ENCODE data around the gene PLD3.

Gene PLD3

GRCh38 chr19:40387155-40387554, 38.7 kb downstream of the PLD3 start:
- TF ChIP-seq CTCF (IDR thresholded peaks at IDR 0.05; ENCODE audit: low read depth, low read length): no peak
- no peak overlapping the region for H3K27ac ChIP-seq
- H3K27me3 ChIP-seq (ENCODE audit: insufficient read depth, low read depth, severe bottlenecking): no peaks in the 10 kb centered on the region
- no peak overlapping the region for H3K4me3 ChIP-seq (ENCODE audit: low read depth, low read length)
- H3K9me3 ChIP-seq (ENCODE audit: severe bottlenecking): no peaks in the 10 kb centered on the region
- DNase-seq: no peak
- no peaks in the 10 kb centered on the region for H3K36me3 ChIP-seq

GRCh38 chr19:40388481-40388880, 40.0 kb downstream of the PLD3 start:
- H3K27ac ChIP-seq: no peak overlapping the region
- H3K27me3 ChIP-seq (ENCODE audit: insufficient read depth, low read depth, severe bottlenecking): no peaks in the 10 kb centered on the region
- TF ChIP-seq CTCF (IDR thresholded peaks at IDR 0.05; ENCODE audit: low read depth, low read length): no peak
- H3K9me3 ChIP-seq (ENCODE audit: severe bottlenecking): no peaks in the 10 kb centered on the region
- no peak for DNase-seq
- H3K36me3 ChIP-seq: no peaks in the 10 kb centered on the region
- no peak overlapping the region for H3K4me3 ChIP-seq (ENCODE audit: low read depth, low read length)

- no peak for TF ChIP-seq CTCF (IDR thresholded peaks at IDR 0.05; ENCODE audit: low read depth, low read length)
Measured at GRCh38 chr19:40389404-40390083, 41.0 kb downstream of the PLD3 start.

GRCh38 chr19:40390084-40390742, 41.7 kb downstream of the PLD3 start, which contains the start of gene HIPK4:
Gene HIPK4, minus strand, starts transcription at chr19:40390181. Its CDS starts 279 bp downstream, at chr19:40389902.
- Histone ChIP-seq H3K36me3 (no peaks in the 10 kb centered on the region), H3K27me3 (ENCODE audit: insufficient read depth, low read depth, severe bottlenecking) (no peaks in the 10 kb centered on the region), H3K9me3 (ENCODE audit: severe bottlenecking) (no peaks in the 10 kb centered on the region), H3K4me3 (ENCODE audit: low read depth, low read length) (no peak within 1 kb of the TSS), H3K27ac (no peak within 1 kb of the TSS)
- no peak for DNase-seq
- TF ChIP-seq CTCF (IDR thresholded peaks at IDR 0.05; ENCODE audit: low read depth, low read length): no peak

More at GRCh38 chr19:40389404-40390083, 41.0 kb downstream of the PLD3 start:
- DNase-seq: no peak
- no peaks in the 10 kb centered on the region for H3K27me3 ChIP-seq (ENCODE audit: insufficient read depth, low read depth, severe bottlenecking)
- no peak overlapping the region for H3K4me3 ChIP-seq (ENCODE audit: low read depth, low read length)
- H3K27ac ChIP-seq: no peak overlapping the region
- H3K9me3 ChIP-seq (ENCODE audit: severe bottlenecking): no peaks in the 10 kb centered on the region
- H3K36me3 ChIP-seq: no peaks in the 10 kb centered on the region

- H3K27ac ChIP-seq: no peak overlapping the region
- no peaks in the 10 kb centered on the region for H3K27me3 ChIP-seq (ENCODE audit: insufficient read depth, low read depth, severe bottlenecking)
- H3K9me3 ChIP-seq (ENCODE audit: severe bottlenecking): no peaks in the 10 kb centered on the region
- DNase-seq: no peak
- H3K4me3 ChIP-seq (ENCODE audit: low read depth, low read length): no peak overlapping the region
- no peaks in the 10 kb centered on the region for H3K36me3 ChIP-seq
- TF ChIP-seq CTCF (IDR thresholded peaks at IDR 0.05; ENCODE audit: low read depth, low read length): no peak
Measured at GRCh38 chr19:40392123-40392522, 43.6 kb downstream of the PLD3 start.

All from WERI-Rb-1 (cell line).